Vagina (tissue), 2 donors: ENCODE data around the gene CKLF. TPM values are rescaled to one million over a fixed set of nuclear protein-coding genes. Genes with fewer than 3 reads are reported as not detected.

Source experiments
- DNase-seq, 2 donors: peaks; one replicate each; pipeline ENCODE4 v3.0.0-alpha.2; 2017; ENCODE audit errors: extremely low spot score in 2 of 2
- H3K27ac ChIP-seq: fragments of 200-600 bp; sonication (generic); one replicate; pipeline ENCODE4 v1.5.1; 2019
- H3K27me3 ChIP-seq: fragments of 200-600 bp; sonication (generic); one replicate; pipeline ENCODE4 v1.5.1; 2019
- H3K36me3 ChIP-seq, 2 donors: fragments of 200-600 bp; sonication (generic); one replicate each; pipeline ENCODE4 v1.5.1; 2017 to 2019
- H3K4me1 ChIP-seq: fragments of 200-600 bp; sonication (generic); one replicate; pipeline ENCODE4 v1.5.1; 2019
- H3K4me3 ChIP-seq, 2 donors: fragments of 200-600 bp; sonication (generic); 1 replicate in 1 of 2; 2 replicates in 1 of 2; pipeline ENCODE4 v1.5.1; 2016 to 2019
- H3K9me3 ChIP-seq: fragments of 200-600 bp; sonication (generic); one replicate; pipeline ENCODE4 v1.5.1; 2019
- CTCF ChIP-seq, 3 experiments: fragments of 450-650 bp in 2 of 3; fragments of 200-600 bp in 1 of 3; sonication (generic) in 1 of 3; IDR thresholded peaks; one replicate each; pipeline ENCODE4 v1.5.1; 2017 to 2019; ENCODE audit warnings: antibody characterized with exemption in 3 of 3, mild to moderate bottlenecking in 2 of 3, moderate library complexity in 2 of 3
- POLR2A ChIP-seq, 2 donors: fragments of 450-650 bp; IDR thresholded peaks; one replicate each; pipeline ENCODE4 v1.6.1; 2017; ENCODE audit warnings: antibody characterized with exemption in 2 of 2, mild to moderate bottlenecking in 2 of 2, moderate library complexity in 2 of 2
- POLR2AphosphoS5 ChIP-seq, 2 donors: sonication (generic); formaldehyde crosslinking; IDR thresholded peaks; one replicate each; pipeline ENCODE4 v1.9.0; 2017; ENCODE audit warnings: antibody characterized with exemption in 2 of 2, mild to moderate bottlenecking in 2 of 2, low read depth in 1 of 2; ENCODE audit not compliant: insufficient read depth in 1 of 2
- intact Hi-C: fragments of 100-400 bp; cut with DNase I; formaldehyde crosslinking; loops from one replicate; pipeline ENCODE4 v1.15.1; 2023
- total RNA-seq: library from RNA; depleted of rRNA; stranded (reverse); fragments of >200 nt; gene quantifications from one replicate; pipeline ENCODE4 v1.2.3, GENCODE V29; 2016

The CKLF gene
- total RNA-seq, 1 donor from 2014 or later, result 52.3 TPM

- no peak for DNase-seq
- H3K4me1 ChIP-seq, result peaks cover 49% of the 10 kb centered on the region
- intact Hi-C loops, result loop anchor here (10.0 kb wide), 2 partner anchors 81 to 121 kb away; no protein-coding TSS in a partner anchor
- H3K4me3 ChIP-seq, result peak overlapping the region; percentile 83 to 94
- H3K27ac ChIP-seq, result peak overlapping the region; percentile 95
- H3K9me3 ChIP-seq, result no peaks in the 10 kb centered on the region
- peaks cover 0 to 12% of the 10 kb centered on the region in 2 donors for H3K36me3 ChIP-seq
- no peak for TF ChIP-seq CTCF (IDR thresholded peaks at IDR 0.05)
- no peak for TF ChIP-seq POLR2AphosphoS5 (IDR thresholded peaks at IDR 0.05; ENCODE audit: insufficient read depth in 1 of 2, low read depth in 1 of 2)
- no peak for TF ChIP-seq POLR2A (IDR thresholded peaks at IDR 0.05)
- H3K27me3 ChIP-seq, result no peaks in the 10 kb centered on the region
Measured at GRCh38 chr16:66605177-66605978, 53.0 kb downstream of the CKLF start.

DNA sequence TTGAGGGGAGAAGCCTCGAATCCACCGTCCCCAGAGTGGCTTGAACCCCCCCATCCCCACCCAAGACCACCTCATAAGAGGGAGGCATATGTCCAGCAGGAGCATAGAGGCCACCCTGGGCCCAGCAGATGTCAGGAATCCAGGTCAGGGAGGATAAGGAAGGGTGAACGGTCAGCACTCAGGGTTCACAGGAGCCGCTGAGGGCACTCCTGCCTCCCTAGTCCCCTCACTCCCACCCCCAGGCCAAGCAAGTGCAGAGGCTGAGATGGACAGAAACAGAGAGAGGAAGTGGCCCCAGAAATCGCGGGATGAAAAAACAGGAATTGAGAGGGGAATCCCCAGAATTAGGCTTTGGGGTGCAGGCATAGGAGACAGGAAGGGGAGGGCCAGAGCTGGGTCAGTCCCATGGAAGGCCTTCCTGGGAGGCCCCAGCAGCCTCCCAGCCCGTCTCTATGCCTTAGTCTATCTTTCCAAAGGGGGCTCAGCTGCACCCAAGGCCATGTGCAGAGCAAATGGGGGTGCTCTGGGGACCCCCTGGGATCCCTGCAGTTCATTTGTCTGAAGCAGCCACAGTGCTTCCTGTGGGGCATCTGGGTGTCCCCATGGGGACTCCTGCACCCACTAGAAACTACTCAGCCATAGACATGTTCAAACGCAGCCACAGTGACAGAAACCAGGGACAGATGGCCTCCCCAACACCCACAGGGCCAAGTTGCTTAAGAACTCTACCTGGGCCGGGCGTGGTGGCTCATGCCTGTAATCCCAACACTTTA is 53.8 kb downstream of the CKLF start:
- Histone ChIP-seq H3K4me1 (peaks cover 49% of the 10 kb centered on the region), H3K4me3 (peak overlapping the region; percentile 83 to 94), H3K9me3 (no peaks in the 10 kb centered on the region), H3K27ac (peak overlapping the region; percentile 95), H3K36me3 (peaks cover 0 to 20% of the 10 kb centered on the region in 2 donors), H3K27me3 (no peaks in the 10 kb centered on the region)
- intact Hi-C loops, result loop anchor here (10.0 kb wide), 2 partner anchors 81 to 121 kb away; no protein-coding TSS in a partner anchor
- no peak for DNase-seq
- TF ChIP-seq POLR2AphosphoS5 (IDR thresholded peaks at IDR 0.05; ENCODE audit: insufficient read depth in 1 of 2, low read depth in 1 of 2), result no peak
- no peak for TF ChIP-seq POLR2A (IDR thresholded peaks at IDR 0.05)
- TF ChIP-seq CTCF (IDR thresholded peaks at IDR 0.05), result no peak

- Histone ChIP-seq H3K4me1 (peaks cover 46% of the 10 kb centered on the region), H3K9me3 (no peaks in the 10 kb centered on the region), H3K27me3 (no peaks in the 10 kb centered on the region), H3K36me3 (peaks cover 0 to 40% of the 10 kb centered on the region in 2 donors), H3K27ac (peak overlapping the region; percentile 27), H3K4me3 (no peak overlapping the region)
- TF ChIP-seq POLR2A (IDR thresholded peaks at IDR 0.05), result no peak
- TF ChIP-seq CTCF (IDR thresholded peaks at IDR 0.05), result peak; percentile 69 to 88 (median 82)
- peak; percentile 29 to 54 for TF ChIP-seq POLR2AphosphoS5 (IDR thresholded peaks at IDR 0.05; ENCODE audit: insufficient read depth in 1 of 2, low read depth in 1 of 2)
- intact Hi-C loops, result loop anchor here (10.0 kb wide), 2 partner anchors 84 to 124 kb away; no protein-coding TSS in a partner anchor
- no peak for DNase-seq
Measured at GRCh38 chr16:66608241-66609138, 56.1 kb downstream of the CKLF start.

DNA sequence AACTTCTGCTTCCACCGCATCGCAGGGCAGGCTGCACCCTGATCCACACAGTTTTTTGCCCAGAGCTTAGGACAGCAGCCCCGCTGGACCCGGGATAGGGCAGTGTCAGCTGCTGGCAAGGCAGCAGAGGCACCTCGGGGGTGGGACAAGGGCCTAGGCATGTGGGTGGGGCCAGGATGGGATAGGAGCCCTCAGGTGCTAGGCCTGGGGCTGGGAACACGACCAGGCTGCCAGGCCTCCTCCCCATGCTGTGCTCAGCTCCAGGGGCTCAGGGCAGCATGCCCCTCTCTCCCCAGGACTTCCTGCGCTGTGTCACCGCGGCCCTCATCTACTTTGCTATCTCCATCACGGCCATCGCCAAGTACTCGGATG is 56.7 kb downstream of the CKLF start:
- DNase-seq, result no peak
- H3K4me1 ChIP-seq, result peaks cover 39% of the 10 kb centered on the region
- intact Hi-C loops, result loop anchor here (10.0 kb wide), 2 partner anchors 84 to 124 kb away; no protein-coding TSS in a partner anchor
- H3K27me3 ChIP-seq, result no peaks in the 10 kb centered on the region
- no peak for TF ChIP-seq POLR2AphosphoS5 (IDR thresholded peaks at IDR 0.05; ENCODE audit: insufficient read depth in 1 of 2, low read depth in 1 of 2)
- TF ChIP-seq POLR2A (IDR thresholded peaks at IDR 0.05), result no peak
- no peak for TF ChIP-seq CTCF (IDR thresholded peaks at IDR 0.05)
- peaks cover 0 to 45% of the 10 kb centered on the region in 2 donors for H3K36me3 ChIP-seq
- no peaks in the 10 kb centered on the region for H3K9me3 ChIP-seq
- H3K27ac ChIP-seq, result no peak overlapping the region
- no peak overlapping the region for H3K4me3 ChIP-seq
